GM21367 (cell line): ENCODE results near the gene ZBTB40.

Experiments used
- ATAC-seq: cut with Tn5 transposase; IDR thresholded peaks from one replicate; pipeline ENCODE4 v1.9.1; 2021; ENCODE audit not compliant: unreplicated experiment

The ZBTB40 gene

DNA sequence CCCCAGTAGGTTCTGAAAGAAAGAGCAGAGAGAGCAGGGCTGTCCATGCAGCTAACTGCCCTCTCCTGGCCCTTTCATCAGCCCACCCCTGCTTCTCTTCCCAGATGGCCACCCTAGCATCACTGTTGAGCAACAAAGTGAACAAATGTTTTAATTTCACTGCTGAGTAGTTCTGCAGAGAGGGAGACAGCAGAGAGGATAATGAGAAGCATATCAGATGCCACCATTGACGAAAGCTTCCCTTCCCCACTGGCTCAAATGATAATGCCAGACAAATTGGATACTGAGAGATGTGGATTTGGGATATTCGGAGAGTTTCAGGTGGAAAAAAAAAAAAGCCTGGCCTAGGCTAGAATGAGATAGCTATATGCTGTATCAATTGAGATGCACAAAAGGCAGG lies 46.8 kb downstream of the ZBTB40 start:
- no peak for ATAC-seq

DNA sequence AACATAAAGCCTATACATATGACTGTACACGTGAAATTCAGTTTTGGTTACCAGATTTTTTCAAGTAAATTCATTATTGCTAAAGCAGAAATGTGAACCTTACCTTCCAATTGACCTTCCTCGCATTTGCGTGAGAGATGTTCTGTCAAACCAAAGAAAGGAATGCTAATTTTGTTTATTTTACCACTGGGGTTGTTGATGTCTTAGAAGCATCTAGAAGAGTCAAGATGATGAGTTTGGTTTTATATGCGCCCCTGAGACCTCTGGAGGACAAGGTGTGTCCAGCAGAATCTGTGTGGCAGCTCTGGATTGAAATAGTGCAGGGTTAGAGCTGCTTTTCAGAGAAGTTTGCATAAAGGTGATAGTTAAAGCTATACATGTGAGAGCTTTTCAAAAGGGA lies 48.4 kb downstream of the ZBTB40 start:
- no peak for ATAC-seq

DNA sequence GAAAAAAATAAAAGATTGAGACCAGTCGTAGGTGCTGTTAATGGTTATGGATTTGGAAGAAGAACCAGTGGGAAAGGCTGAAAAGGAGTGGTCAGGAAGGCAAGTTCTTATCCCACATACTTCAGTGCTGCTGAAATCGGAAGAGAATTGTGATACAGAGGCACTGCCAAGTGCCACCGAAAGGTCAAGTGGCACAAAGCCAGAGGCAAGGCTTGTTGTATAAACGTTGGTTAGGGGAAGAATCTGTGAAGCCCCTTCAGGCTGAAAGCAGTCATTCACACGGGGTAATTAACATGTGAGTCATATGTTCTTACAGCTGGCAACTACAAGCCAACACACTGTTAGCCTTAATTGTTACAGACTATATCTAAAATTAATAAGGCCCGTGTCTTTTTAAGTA lies 48.8 kb downstream of the ZBTB40 start:
- no peak for ATAC-seq

DNA sequence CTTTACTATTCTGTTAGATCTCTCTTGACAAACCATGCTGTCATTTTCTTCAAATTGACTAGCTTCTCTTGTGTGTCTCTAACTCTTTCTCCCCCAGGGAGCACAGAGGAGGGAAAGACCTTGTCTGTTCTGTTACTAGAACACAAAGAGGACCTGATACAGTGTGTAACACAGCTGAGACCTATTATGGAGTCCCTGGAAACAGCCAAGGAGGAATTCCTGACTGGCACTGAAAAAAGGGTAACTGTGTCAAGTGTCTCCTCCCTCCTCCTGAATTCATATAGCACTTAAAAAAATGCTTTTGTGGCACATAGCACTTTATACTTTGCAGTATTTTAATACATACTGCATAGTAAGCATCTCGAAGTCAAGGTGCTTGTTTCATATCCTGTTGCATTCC lies 50.6 kb downstream of the ZBTB40 start:
- no peak for ATAC-seq

DNA sequence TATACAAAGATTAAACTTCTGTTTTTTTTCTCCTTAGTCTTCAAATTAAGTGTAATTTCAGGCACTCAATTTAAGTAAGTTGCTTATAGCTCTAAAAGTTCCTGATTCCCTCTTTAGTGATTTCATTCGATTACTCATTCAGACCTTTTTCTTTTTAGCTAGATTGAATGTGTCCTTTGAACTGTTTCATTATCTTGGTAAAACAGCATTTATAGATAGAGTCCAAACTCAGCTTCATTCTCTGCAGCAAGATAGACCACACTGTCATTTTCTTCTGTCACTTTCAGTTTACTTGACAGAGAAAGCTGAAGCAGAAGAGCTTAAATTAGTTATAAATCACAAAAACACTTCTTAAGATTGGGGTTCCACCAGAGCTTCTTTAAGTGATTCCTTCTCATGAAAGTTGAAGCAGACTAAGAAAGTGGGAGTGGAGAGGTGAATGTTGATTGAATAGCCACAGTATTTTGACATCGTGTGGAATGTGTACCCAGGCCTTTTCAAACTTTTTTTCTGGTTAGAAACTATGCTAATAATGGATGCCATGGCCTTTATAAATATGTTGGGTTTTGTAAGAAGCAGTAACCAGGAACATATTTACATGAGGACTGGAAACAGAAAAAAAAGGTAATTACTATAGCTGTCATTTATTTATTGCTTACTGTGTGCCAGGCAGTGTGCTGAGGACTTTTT lies 52.2 kb downstream of the ZBTB40 start:
- no peak for ATAC-seq

DNA sequence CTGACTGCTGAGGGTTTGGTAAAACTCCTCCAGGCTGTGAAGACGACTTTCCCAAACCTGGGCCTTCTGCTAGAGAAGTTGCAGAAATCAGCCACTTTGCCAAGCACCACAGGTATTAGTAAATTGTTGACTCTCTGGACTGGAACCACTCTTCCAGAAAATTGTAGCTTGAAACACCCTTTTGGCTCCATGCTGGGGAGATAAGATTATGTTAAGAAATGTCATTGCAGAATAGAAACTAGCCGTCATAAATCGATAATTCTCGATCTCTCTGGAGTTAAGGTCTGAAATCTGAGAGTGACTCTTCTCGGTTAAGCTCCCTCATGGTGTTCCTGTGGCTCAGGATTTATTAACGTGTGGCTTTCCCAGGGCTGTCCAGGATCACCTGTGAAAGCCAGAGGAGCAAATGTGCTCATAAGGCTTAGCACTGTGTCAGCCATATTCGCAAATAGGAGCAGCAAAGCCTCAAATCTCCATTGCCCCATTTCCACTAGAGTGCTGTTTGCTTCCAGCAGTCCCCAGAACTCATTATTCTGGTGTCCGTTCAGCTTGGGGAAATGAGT lies 54.6 kb downstream of the ZBTB40 start:
- no peak for ATAC-seq

DNA sequence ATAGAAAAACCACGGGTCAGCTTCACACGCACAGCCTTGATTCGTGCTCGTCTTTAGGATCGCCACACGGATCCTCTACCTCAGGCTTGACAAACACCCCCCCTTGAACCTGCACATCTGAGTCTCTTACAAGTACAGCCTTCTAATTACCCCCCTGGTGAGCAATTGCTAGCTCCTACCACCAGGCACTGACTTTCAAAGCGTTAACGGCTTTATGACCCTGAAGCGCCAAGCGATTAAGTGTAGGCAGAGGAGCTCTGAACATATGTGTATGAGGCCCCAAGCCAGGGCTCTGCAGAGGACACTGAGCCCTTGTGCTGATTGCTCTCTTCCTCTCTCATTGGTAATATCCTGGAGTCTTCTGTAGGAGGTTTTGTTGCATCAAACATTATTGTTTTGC lies 55.9 kb downstream of the ZBTB40 start:
- ATAC-seq: no peak

DNA sequence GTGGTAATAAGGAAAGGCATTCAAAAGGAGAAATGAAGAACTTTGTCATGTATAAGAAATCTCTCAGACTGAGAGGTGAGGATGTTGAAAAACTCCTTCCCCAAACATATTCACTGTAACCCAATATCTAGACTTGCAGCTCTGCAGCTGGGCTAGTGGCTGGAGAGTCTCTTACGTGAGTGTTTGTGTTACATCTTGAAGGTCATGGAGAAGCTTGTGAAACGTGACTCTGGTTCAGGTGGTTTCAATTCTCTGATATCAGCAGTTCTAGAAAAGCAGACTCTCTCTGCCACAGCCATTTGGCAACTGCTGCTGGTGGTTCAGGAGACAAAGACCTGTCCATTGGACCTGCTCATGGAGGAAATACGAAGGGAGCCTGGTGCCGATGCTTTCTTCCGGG lies 56.7 kb downstream of the ZBTB40 start:
- no peak for ATAC-seq

DNA sequence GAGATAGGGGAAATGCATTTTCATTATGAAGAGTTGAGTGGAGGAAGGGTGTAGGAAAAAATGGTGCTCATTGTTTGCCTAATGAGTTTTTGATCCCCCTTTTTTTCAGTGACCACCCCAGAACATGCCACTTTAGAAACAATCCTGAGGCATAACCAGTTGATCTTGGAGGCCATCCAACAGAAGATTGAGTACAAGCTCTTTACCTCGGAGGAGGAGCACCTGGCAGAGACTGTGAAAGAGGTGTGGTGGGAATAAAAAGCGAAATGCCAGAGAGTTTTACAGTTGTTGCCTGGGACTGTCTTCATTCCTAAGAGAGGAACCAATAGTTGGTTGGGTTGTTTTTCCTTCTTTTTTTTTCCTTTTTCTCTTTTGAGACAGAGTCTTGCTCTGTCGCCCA lies 57.3 kb downstream of the ZBTB40 start:
- ATAC-seq: no peak

DNA sequence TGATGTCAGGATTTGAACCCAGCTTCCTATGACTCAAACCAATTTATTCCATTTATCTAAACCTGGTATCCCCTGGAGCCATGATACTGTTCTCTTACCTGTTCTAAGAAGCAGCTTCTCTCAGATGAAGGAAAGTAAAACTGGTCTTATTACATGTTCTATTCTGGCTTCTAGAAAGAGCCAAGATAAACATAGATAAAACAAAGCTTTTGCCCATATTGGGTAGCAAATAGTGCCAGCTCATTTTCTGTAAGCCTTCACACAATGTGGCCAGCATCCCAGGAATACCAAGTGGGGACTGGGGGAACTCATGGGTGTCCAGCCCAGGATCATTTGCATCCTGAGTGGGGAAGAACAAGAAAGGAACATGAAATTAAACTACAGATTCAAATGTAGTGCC lies 58.2 kb downstream of the ZBTB40 start:
- no peak for ATAC-seq

DNA sequence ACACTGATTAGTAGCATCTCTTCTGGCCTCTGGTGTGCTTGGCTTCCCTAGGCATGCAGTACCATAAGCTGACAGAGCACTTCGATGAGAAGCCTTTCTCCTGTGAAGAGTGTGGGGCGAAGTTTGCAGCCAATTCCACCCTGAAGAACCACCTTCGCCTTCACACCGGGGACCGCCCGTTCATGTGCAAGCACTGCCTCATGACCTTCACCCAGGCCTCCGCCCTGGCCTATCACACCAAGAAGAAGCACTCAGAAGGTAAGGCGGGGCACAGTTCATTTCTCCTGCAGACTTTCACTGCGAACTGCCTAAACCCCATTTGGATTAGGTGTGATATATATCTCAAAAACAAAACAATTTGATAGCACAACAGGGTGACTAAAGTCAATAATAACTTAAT lies 61.2 kb downstream of the ZBTB40 start:
- no peak for ATAC-seq

DNA sequence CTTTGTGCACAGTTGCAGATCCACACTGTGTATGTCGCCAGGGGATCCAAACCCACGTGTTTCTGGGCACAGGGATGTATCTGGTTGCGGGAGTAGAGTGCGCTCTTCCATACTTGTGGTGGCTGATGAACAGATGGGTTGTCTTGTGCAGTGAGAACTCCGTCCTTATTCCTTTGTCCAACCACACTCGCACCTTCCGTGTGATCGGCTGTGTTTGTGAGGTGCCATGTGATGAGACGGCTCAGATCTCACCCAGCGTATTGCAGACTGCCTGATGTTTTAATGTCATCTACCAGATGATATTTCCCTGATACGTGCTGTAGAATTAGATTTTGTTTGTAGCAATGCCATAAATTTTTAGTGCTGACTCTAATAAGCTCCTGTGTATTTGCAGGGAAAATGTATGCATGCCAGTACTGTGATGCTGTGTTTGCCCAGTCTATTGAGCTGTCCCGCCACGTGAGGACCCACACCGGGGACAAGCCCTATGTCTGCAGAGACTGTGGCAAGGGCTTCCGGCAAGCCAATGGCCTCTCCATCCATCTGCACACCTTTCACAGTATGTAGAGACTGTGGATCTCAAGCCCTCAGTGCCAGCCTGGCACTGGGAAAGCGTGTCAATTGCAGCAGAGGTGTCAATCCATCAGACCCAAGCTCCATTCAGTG lies 65.4 kb downstream of the ZBTB40 start:
- ATAC-seq: no peak

DNA sequence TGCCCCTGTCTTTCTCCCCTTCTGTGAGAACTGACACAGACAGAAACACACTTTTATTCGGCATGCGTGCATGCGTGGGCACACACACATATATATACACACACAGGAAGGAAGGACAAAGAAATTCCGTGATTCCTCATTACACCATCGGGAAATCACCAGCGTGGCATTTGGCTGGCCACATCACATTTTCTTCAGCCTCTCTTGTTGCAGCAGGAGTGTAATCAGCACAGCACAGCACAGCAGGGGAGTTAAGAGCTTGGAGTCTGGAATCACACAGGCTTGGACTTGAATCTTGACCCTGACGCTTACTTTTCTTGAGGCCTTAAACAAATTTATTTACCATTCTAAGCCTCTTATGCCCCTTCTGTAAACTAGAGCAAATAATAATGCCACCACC lies 66.3 kb downstream of the ZBTB40 start:
- ATAC-seq: no peak

DNA sequence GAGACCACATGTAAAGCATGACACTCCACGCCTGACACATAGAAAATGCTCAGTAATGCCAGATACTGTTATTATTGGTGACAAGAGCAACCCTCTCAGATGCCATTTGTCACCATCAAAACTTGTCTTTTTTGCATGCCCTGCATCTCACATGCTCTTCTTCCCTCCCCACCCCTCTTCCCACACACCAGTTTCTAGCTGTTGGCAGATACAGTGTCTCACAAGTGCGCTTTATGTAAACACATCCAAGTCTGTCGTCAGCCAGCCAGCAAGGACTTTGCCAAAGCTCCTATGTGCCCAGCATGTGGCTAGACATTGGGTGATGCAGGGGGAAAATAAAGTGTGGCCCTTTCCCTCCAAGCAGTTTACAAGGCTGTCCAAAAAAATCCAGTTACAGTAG lies 66.7 kb downstream of the ZBTB40 start:
- no peak for ATAC-seq

DNA sequence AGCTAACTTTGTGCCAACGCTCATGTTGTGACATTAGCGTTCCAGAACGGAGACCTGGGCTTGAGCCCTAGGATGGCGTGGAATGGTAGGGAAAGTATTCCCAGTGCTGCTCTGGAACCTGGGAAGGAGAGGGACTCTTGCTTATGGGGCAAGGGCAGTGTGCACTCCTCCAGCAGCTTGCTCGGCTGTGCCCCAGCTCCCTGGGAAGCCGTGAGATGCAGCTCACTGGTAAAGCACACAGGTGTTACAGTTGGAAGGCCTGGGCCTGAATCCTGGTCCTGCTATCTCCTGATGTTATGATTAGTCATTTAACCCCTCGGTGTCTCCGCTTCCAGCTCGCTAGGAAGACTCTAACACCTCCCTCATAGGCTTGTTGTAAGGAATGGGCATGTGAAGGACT lies 69.2 kb downstream of the ZBTB40 start:
- ATAC-seq: no peak

DNA sequence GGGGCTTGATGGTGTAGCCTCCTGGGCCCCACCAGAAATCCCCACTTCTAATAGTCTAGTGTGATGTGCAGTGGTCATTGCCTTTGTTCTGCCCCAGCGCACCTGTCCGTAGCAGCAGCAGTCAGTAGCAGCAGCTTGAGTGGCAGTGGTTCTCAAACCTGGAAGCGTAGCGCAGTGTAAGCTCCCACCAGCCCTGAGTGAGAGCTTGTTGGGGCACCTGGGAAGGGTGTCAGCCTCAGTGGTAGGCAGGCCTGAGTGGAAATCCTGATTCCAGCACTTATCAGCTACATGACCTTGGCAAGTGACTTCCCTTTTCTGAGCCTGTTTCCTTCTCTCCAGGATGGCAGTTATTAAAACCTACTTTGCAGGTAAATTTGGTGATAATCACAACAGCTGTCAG lies 70.0 kb downstream of the ZBTB40 start:
- no peak for ATAC-seq

DNA sequence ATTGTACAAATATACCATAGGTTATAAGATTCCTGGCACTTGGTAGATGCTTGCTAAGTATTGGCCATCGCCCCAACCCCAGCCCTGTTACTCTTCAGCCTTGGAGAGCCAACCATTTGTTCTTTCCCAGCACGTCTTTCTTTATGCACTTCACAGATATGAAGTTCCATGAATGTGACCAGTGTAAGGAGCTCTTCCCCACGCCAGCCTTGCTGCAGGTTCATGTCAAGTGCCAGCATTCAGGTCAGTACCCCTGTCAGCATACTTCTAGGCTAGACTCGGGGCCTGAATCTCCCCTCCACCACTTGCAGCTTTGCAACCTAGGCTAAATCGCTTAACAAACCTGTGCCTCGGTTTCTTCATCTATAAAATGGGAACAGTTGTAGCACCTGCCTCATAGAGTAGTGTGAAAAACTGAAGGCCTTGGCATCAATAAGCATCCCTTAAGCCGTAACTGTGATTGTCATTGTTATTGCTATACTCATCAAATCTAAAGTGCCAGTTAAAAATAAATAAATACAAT lies 70.6 kb downstream of the ZBTB40 start:
- no peak for ATAC-seq

DNA sequence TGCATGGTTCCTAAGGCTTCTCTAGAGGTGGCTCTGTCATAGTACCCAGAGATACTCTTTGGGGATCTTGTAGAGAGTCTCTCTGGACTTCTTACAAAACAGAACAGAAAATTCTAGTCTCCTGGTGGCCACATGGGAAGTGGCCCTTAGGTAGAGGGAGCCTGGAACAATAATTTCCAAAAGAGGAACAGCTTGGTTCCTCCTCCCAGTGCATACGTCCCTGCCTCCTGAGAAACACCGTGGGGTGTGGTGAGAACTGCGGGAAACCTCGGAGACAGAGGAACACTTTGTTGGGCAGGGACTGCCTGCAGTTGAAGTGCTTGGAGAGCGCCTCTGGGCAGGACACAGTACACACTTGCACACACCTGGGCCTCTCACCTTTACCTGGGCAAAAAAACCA lies 72.8 kb downstream of the ZBTB40 start:
- no peak for ATAC-seq

DNA sequence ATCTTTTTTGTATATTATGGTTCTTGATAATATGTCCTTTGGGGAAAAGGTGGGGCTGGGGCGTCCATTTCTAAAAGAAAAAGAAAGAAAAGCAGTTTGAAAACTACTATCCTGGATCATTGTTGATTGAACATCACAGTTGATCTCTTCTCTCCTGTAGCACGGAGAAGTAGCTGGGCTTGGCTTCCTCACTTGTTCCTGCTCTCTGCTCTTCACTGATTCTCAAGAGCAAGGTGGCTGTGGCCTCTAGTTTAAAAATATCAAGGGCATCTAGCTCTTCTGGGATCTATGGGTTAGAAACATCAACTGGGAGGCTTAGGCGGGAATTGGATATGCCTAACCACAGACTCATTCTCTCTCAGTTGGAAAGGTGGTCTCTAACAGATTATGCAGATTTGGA lies 73.6 kb downstream of the ZBTB40 start:
- ATAC-seq: no peak

DNA sequence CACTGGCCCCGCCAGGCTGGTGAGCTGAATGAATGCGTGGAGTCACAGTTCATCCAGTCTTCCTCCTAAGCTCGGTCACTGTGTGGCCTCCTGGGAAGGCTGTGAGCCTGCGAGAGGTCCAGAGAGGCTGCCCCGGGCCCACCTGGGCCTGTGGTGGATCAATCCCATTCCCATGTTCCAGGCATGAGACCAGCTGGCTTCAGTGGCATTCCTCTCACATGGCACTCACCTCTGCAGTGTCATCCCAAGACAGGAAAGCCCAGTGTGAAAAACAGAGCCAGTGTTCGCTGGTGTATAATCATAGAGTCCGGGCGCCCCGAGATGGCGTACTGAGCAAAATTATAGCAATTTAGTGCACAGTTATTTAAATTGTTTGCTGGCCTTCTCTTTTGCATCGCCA lies 74.0 kb downstream of the ZBTB40 start:
- no peak for ATAC-seq

DNA sequence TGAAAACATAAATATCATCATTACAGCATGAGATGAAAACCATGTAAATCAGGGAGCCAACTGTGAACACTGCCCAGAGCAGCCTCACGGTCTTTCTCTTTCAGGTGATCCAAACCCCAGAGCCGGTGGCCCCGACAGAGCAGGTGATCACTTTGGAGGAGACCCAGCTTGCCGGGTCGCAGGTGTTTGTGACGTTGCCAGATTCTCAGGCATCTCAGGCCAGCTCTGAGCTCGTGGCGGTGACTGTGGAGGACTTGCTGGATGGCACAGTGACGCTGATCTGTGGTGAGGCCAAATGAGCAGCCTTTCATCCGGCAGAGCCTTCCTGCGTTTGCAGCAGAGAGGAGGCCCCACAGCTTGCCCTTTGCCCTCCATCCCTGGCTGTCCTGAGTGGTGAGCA lies 74.4 kb downstream of the ZBTB40 start:
- no peak for ATAC-seq

DNA sequence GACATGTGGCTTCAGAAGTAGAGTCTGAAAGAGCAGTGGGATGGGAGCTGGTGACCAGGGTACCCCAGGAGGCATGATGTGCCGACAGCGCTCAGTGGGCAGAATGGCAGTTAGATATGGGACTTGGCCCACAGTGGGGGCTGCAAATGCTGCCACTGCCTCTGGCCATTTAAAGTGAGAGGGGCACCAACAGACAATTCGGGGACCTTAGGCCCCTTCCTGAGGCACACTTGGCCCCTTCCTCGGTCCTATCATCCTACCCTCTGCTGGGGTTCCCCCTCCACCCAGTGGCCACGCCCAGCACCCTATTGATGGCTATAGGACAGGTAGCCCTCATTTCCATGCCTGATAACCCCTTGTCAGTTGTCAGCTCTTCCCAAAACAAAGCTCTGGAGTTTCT lies 75.0 kb downstream of the ZBTB40 start:
- ATAC-seq: no peak

DNA sequence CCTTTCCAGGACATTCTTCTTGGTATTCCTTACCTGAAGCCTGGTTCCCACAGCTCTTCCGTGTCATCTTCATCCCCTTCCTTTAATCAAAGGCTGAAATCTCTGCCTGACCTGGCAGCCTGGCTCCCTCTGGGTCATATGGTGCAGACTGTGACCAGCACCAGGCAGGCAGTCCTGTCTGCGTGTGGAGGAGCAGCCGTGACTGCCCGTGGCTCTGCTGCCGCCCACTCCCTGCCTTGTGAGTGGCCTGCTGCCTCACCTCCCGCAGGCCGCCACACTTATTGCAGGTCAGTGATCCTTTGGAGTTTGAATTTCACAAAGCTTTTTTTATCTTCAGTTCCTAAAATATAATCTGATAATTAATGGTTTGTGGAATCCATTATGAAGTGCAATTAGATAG lies 75.5 kb downstream of the ZBTB40 start:
- ATAC-seq: no peak
